Tibial artery (tissue), 4 donors: ENCODE results near the gene MYRFL.

Experiments
- DNase-seq, 2 donors: peaks; one replicate each; pipeline ENCODE4 v3.0.0-alpha.2; 2019
- H3K27ac ChIP-seq, 2 donors: fragments of 200-600 bp; sonication (generic) in 1 of 2; 1 replicate in 1 of 2; 2 replicates in 1 of 2; pipeline ENCODE4 v1.5.1; 2018 to 2019; ENCODE audit warnings: mild to moderate bottlenecking in 1 of 2
- H3K27me3 ChIP-seq, 2 donors: fragments of 200-600 bp; sonication (generic) in 1 of 2; one replicate each; pipeline versions ENCODE4 v1.5.1 to v1.6.0; 2016 to 2019
- H3K36me3 ChIP-seq, 3 donors: fragments of 200-600 bp; sonication (generic) in 2 of 3; one replicate each; pipeline ENCODE4 v1.5.1; 2016 to 2019; ENCODE audit warnings: mild to moderate bottlenecking in 2 of 3
- H3K4me1 ChIP-seq, 4 donors: fragments of 200-600 bp; sonication (generic) in 2 of 4; 1 replicate in 3 of 4; 2 replicates in 1 of 4; pipeline ENCODE4 v1.5.1; 2016 to 2019
- H3K4me3 ChIP-seq, 2 donors: fragments of 200-600 bp; sonication (generic) in 1 of 2; 1 replicate in 1 of 2; 2 replicates in 1 of 2; pipeline ENCODE4 v1.5.1; 2018 to 2019; ENCODE audit warnings: mild to moderate bottlenecking in 2 of 2
- H3K9me3 ChIP-seq, 3 donors: fragments of 200-600 bp; sonication (generic) in 1 of 3; one replicate each; pipeline ENCODE4 v1.5.1; 2016 to 2019
- intact Hi-C: fragments of 100-400 bp; cut with DNase I; formaldehyde crosslinking; loops from one replicate; pipeline ENCODE4 v1.15.0; 2023; ENCODE audit warnings: low total_unique reads
- TF ChIP-seq, protein P1 (sequence below), 2 experiments: fragments of 200-600 bp in 1 of 2; fragments of 450-650 bp in 1 of 2; IDR thresholded peaks; one replicate each; pipeline ENCODE4 v1.5.1; 2017 to 2019; ENCODE audit warnings: antibody characterized with exemption in 2 of 2, mild to moderate bottlenecking in 1 of 2, moderate library complexity in 1 of 2

The MYRFL gene

DNA sequence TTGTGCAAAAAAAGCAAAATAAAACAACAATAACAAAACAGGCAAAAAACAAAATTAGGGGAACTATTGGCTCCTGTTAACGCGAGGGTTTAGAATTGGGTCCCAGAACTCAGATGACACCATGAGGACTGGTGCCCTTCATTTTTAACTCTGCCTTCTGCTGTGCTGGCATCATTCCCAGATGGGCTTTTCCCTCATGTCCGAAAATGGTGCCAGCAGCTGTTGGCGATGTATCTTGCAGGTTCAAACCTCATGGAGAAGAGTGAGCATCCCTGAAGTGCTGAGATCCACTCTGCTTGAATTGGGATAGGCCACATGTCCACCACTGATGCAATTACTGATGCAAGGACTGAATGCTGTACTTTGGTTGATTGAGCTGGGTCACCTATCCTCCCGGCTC lies 61.1 kb downstream of the MYRFL start:
- intact Hi-C loops = loop anchor here (10.0 kb wide), 1 partner anchor 509 kb away; no protein-coding TSS in a partner anchor

DNA sequence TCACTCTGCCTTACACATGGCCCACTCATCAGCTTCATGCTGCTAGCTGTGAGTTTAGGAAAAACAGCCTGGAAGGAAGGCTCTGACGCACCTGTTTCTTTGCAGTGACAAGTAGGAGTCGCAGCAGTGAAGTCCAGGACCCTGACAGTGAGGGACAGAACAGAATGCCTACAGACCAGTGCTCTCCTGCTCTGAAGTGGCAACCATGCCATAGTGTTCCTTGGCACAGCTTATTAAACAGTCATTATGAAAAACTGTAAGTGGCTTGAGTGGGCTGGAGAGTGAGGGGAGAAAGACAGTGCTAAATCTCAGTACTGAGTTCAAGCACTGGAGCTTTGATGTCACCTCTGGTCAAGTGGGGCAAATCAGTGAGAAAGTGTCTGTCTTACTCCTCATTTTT lies 61.7 kb downstream of the MYRFL start:
- no peaks in the 10 kb centered on the region for H3K36me3 ChIP-seq
- H3K4me3 ChIP-seq = no peak overlapping the region
- no peak overlapping the region for H3K27ac ChIP-seq
- no peak for DNase-seq
- peaks cover 0 to 18% (median 0%) of the 10 kb centered on the region in 4 donors for H3K4me1 ChIP-seq
- no peaks in the 10 kb centered on the region for H3K27me3 ChIP-seq
- TF ChIP-seq, protein P1, sequence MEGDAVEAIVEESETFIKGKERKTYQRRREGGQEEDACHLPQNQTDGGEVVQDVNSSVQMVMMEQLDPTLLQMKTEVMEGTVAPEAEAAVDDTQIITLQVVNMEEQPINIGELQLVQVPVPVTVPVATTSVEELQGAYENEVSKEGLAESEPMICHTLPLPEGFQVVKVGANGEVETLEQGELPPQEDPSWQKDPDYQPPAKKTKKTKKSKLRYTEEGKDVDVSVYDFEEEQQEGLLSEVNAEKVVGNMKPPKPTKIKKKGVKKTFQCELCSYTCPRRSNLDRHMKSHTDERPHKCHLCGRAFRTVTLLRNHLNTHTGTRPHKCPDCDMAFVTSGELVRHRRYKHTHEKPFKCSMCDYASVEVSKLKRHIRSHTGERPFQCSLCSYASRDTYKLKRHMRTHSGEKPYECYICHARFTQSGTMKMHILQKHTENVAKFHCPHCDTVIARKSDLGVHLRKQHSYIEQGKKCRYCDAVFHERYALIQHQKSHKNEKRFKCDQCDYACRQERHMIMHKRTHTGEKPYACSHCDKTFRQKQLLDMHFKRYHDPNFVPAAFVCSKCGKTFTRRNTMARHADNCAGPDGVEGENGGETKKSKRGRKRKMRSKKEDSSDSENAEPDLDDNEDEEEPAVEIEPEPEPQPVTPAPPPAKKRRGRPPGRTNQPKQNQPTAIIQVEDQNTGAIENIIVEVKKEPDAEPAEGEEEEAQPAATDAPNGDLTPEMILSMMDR (IDR thresholded peaks at IDR 0.05) = no peak
- H3K9me3 ChIP-seq = no peaks in the 10 kb centered on the region
- intact Hi-C loops = loop anchor here (10.0 kb wide), 1 partner anchor 508 kb away; no protein-coding TSS in a partner anchor

More for the DNA sequence above, 61.1 kb downstream of the MYRFL start:
- no peaks in the 10 kb centered on the region for H3K36me3 ChIP-seq
- H3K27ac ChIP-seq = no peak overlapping the region
- TF ChIP-seq, protein P1 (IDR thresholded peaks at IDR 0.05) = no peak
- no peak overlapping the region for H3K4me3 ChIP-seq
- DNase-seq = no peak
- H3K9me3 ChIP-seq = no peaks in the 10 kb centered on the region
- peaks cover 0 to 16% (median 0%) of the 10 kb centered on the region in 4 donors for H3K4me1 ChIP-seq
- H3K27me3 ChIP-seq = no peaks in the 10 kb centered on the region

DNA sequence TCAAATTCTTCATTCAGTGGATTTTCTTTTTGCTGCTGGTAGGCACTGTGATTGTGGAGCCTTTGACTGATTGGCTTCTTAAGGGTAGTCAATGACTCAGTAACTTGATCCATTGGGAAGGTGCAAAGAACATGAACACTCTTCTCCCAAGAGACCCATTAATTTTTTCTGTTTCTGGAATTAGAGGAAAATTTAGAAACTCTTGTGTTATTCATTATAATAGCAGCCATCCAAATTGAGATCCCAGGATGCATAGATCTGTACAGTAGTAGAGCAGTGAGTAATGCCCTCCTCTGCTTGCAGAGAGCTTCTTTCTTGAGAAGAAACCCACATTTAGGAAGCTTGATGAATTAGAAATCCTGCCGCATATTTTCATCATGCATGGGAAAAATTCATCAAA lies 63.9 kb downstream of the MYRFL start:
- H3K27ac ChIP-seq = no peak overlapping the region
- H3K4me1 ChIP-seq = peaks cover 0 to 18% (median 0%) of the 10 kb centered on the region in 4 donors
- H3K4me3 ChIP-seq = no peak overlapping the region
- TF ChIP-seq, protein P1 (IDR thresholded peaks at IDR 0.05) = no peak
- H3K36me3 ChIP-seq = no peaks in the 10 kb centered on the region
- no peaks in the 10 kb centered on the region for H3K9me3 ChIP-seq
- no peak for DNase-seq
- H3K27me3 ChIP-seq = no peaks in the 10 kb centered on the region
- intact Hi-C loops = loop anchor here (10.0 kb wide), 1 partner anchor 506 kb away; no protein-coding TSS in a partner anchor

DNA sequence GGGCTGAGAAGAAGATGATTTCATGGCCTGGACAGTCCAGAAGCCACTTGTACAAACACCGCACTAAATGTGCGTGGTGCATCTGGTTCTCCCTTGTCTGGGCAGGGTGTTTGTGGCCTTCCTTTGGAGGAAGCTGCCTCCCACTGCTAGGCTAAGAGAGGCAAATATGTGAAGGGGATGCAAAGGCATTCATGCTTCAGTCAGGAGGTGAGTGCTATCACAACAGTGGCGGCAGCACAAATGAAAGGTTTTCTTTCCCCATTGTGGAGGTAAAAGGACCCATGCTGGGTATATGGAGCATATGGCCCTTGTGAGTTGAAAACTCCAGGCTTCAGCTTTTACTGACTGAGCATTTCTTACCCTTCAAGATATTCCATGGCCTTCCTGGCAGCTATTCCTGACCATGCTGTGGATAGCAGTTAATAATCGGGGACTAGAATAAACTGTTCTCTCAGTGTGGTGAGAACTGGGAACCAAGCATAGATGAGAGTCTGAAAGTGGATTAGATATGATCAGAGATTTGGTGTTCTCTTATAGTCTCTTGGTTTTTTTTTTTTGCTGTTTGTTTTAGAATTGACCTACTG lies 69.9 kb downstream of the MYRFL start:
- intact Hi-C loops = no loop called here
- no peaks in the 10 kb centered on the region for H3K36me3 ChIP-seq
- TF ChIP-seq, protein P1 (IDR thresholded peaks at IDR 0.05) = no peak

DNA sequence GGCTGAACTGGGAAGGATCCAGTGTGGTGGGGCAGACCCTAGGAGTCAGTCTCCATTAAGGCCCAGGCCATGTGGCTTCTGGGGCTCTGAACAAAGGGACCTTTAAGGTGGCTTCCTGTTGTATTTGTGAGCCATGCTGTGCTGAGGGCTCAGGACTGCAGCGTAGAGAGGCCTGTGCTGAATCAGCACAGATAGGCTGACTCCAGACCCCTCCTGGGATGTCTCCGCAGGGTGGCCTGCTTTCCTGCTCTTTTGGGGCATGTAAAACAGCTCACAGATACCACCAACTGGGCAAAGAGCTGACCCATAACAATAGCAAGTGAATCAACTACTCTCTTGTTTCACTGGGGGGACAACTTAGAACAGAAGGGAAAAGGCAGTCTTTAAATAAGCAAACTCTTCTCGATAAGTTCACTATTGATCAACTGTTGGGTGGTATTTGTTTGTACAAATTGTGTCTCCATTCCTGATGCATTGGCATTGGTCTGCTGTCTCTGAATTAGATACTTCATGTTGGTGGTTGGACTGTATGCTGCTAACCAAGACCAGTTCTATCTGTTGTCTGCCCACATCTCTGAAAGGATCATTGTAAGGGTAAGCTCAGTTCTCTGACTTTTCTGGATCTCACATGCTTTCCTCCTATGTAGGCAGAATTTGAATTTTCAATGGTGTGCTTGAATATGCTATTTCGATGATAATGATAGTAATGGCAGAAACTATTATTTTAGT lies 71.8 kb downstream of the MYRFL start:
- no peak overlapping the region for H3K27ac ChIP-seq
- no peak for DNase-seq
- H3K36me3 ChIP-seq = no peaks in the 10 kb centered on the region
- no peaks in the 10 kb centered on the region for H3K27me3 ChIP-seq
- TF ChIP-seq, protein P1 (IDR thresholded peaks at IDR 0.05) = no peak
- intact Hi-C loops = no loop called here
- no peak overlapping the region for H3K4me3 ChIP-seq
- H3K4me1 ChIP-seq = peaks cover 0 to 11% (median 8%) of the 10 kb centered on the region in 4 donors
- H3K9me3 ChIP-seq = no peaks in the 10 kb centered on the region

More for the DNA sequence above, 69.9 kb downstream of the MYRFL start:
- Histone ChIP-seq H3K4me3 (no peak overlapping the region), H3K9me3 (no peaks in the 10 kb centered on the region), H3K27ac (no peak overlapping the region), H3K27me3 (no peaks in the 10 kb centered on the region), H3K4me1 (peaks cover 0 to 3% (median 0%) of the 10 kb centered on the region in 4 donors)
- DNase-seq = no peak
